Measurements from ENCODE around the gene SUPT7L.

DNA sequence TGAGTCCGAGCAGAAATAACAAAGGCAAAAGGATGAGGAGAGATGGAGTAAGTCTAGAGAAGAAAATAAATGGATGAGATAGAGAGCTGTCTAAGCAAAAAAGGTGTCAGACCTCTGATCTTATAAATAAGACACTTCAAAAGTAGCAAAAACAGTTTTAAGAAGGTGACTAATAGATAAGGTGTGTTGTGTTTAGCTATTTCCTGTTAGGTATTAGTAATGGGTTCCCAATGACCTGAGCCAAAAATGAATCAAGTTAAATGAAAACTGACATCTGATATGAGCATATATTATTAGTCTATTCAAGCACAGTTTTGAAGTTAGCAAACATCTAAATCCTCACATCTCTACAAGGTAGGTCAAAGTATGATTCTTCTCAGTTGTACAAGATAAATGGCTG lies 10.6 kb downstream of the SUPT7L start:
- TF ChIP-seq POLR2AphosphoS5 (IDR thresholded peaks at IDR 0.05; ENCODE audit: low read depth, low read length) (no peak), SPI1 (IDR thresholded peaks at IDR 0.05; ENCODE audit: low read depth, low read length) (no peak), POLR2A (IDR thresholded peaks at IDR 0.05; ENCODE audit: low read depth, low read length) (no peak), TAF1 (IDR thresholded peaks at IDR 0.05; ENCODE audit: low read depth, low read length) (no peak), POU2F2 (IDR thresholded peaks at IDR 0.05; ENCODE audit: low read depth, low read length) (no peak)

Data from GM12891 (cell line).